ENCODE results near the gene IGFL4.

Gene IGFL4

GRCh38 chr19:46060012-46060411 lies 19.2 kb upstream of the IGFL4 start:
- Histone ChIP-seq H3K4me3 (replicated peaks; ENCODE audit: insufficient read depth, low read length) (no peak overlapping the region), H3K27me3 (ENCODE audit: insufficient read depth, poor library complexity, severe bottlenecking) (peaks cover 13% of the 10 kb centered on the region), H3K27ac (replicated peaks) (no peak overlapping the region)
- DNase-seq (ENCODE audit: low read depth in 1 of 2, low spot score in 1 of 2): no peak
- TF ChIP-seq SPI1 (IDR thresholded peaks at IDR 0.05; ENCODE audit: borderline replicate concordance, low read depth) (no peak), CTCF (IDR thresholded peaks at IDR 0.05; ENCODE audit: insufficient read depth, low read length) (no peak), GABPA (IDR thresholded peaks at IDR 0.05; ENCODE audit: low read depth) (no peak), POLR2AphosphoS5 (IDR thresholded peaks at IDR 0.05; ENCODE audit: low read depth) (no peak), REST (IDR thresholded peaks at IDR 0.05; ENCODE audit: insufficient replicate concordance, low read depth) (no peak)

GRCh38 chr19:46058778-46059177 lies 18.0 kb upstream of the IGFL4 start:
- no peak for DNase-seq (ENCODE audit: low read depth in 1 of 2, low spot score in 1 of 2)
- Histone ChIP-seq H3K27me3 (ENCODE audit: insufficient read depth, poor library complexity, severe bottlenecking) (peaks cover 10% of the 10 kb centered on the region), H3K27ac (replicated peaks) (no peak overlapping the region), H3K4me3 (replicated peaks; ENCODE audit: insufficient read depth, low read length) (no peak overlapping the region)
- no peak for TF ChIP-seq SPI1 (IDR thresholded peaks at IDR 0.05; ENCODE audit: borderline replicate concordance, low read depth)
- TF ChIP-seq GABPA (IDR thresholded peaks at IDR 0.05; ENCODE audit: low read depth): no peak
- TF ChIP-seq REST (IDR thresholded peaks at IDR 0.05; ENCODE audit: insufficient replicate concordance, low read depth): no peak
- no peak for TF ChIP-seq CTCF (IDR thresholded peaks at IDR 0.05; ENCODE audit: insufficient read depth, low read length)
- TF ChIP-seq POLR2AphosphoS5 (IDR thresholded peaks at IDR 0.05; ENCODE audit: low read depth): no peak

- Histone ChIP-seq H3K27ac (replicated peaks) (no peak overlapping the region), H3K4me3 (replicated peaks; ENCODE audit: insufficient read depth, low read length) (no peak overlapping the region), H3K27me3 (ENCODE audit: insufficient read depth, poor library complexity, severe bottlenecking) (peaks cover 13% of the 10 kb centered on the region)
- TF ChIP-seq REST (IDR thresholded peaks at IDR 0.05; ENCODE audit: insufficient replicate concordance, low read depth) (no peak), SPI1 (IDR thresholded peaks at IDR 0.05; ENCODE audit: borderline replicate concordance, low read depth) (no peak), GABPA (IDR thresholded peaks at IDR 0.05; ENCODE audit: low read depth) (no peak), POLR2AphosphoS5 (IDR thresholded peaks at IDR 0.05; ENCODE audit: low read depth) (no peak), CTCF (IDR thresholded peaks at IDR 0.05; ENCODE audit: insufficient read depth, low read length) (no peak)
- no peak for DNase-seq (ENCODE audit: low read depth in 1 of 2, low spot score in 1 of 2)
Measured at GRCh38 chr19:46056536-46056935, 15.7 kb upstream of the IGFL4 start.
